Activated CD4-positive, alpha-beta T cell treated with anti-CD3 and anti-CD28 coated beads, Interleukin-2, amount 50 U/mL, for 4 hours (primary cell): ENCODE data around the gene PRR35.

ENCODE experiments used
- DNase-seq, 2 experiments: peaks; one replicate each; pipeline ENCODE4 v3.0.0-alpha.2; 2020

The PRR35 gene

DNA sequence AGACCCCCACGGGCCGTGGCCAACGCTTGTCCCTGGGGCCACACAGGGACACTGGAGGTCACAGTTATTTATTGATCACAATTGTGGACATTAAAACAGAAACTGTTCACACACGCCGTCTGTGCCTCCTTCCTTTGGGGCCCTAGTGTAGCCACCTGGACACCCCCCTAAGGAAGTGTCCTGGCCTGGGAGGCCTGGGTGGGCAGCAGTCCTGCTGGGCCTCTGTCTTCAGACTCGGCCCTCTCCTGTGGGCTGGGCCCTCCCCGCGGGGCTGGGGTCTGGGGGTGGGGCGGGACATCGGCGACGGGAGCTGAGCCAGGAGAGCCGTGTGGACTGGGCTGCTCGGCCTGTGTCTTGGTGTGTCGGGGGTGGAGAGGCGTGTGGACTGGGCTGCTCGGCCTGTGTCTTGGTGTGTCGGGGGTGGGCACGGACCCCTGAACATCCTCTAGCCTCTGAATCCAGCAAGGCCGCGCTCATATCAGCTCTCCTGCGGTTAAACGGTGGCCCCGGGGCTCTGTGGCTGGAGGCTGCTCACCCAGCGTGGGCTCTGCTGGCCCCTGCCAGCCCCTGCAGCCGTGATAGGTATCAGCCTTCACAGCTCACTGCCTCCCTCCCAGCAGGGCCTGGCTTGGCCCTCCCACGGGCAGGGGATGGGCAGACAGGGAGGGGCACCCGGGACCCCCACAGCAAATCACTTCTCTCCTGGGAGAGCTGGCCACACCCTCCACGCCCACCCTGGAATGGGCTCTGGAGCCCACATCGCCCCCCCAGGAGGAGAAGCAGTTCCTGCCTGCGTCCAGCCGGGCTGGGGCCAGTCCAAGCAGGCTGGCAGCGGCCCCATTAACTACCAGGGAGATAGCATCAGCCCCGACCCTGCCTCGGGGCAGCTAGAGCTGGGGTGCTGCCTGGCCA is 5.5 kb downstream of the PRR35 start:
- DNase-seq = no peak

DNA sequence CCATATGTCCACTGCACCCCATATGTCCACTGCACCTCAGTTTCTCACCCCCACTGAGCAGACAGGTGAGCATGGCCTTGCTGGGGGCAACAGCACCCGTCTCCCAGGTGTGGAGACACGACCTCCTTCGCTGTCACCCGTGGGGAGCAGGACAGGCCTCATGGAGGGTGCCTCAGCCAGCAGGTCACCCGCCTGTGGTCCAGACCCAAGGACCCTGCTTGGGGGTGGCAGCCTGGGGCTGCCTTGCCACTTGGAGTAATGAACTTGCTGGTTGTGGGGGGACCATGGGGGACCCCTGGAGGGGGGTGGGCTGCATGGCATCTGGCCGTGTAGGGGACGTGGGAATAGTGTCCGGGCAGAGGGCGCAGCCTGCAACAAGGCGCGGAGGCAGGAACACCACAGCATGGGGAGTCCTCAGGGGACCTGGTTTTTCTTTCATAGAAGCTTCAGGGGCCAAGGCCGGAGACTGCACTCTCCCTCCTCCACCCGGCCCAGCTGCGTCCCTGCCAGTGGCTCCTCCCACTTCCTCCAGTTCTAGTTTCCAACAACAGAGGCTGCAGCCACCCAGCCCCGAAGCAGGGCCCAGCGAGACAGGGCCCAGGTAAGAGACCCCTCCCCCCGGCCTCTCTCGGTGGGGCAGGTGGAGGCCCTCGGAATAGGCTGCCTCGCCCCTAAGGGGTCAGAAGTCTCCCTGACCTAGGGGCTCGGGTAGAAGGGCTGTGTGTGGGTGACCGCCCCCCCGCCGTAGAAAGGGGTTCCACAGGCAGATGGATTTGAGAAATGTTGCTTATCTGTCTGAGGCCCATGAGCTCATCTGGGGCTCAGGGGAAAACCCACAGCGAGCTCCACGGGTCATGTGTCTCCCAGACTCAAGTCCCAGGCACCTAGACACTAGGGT is 6.5 kb downstream of the PRR35 start, which contains the start of gene NHLRC4:
TSS of gene NHLRC4 (plus strand) at position 531 of the 898 bp plus-strand sequence. CDS start 1,043 bp downstream, outside the sequence.
- DNase-seq = peak in 1 of 2 experiments; percentile 23

DNA sequence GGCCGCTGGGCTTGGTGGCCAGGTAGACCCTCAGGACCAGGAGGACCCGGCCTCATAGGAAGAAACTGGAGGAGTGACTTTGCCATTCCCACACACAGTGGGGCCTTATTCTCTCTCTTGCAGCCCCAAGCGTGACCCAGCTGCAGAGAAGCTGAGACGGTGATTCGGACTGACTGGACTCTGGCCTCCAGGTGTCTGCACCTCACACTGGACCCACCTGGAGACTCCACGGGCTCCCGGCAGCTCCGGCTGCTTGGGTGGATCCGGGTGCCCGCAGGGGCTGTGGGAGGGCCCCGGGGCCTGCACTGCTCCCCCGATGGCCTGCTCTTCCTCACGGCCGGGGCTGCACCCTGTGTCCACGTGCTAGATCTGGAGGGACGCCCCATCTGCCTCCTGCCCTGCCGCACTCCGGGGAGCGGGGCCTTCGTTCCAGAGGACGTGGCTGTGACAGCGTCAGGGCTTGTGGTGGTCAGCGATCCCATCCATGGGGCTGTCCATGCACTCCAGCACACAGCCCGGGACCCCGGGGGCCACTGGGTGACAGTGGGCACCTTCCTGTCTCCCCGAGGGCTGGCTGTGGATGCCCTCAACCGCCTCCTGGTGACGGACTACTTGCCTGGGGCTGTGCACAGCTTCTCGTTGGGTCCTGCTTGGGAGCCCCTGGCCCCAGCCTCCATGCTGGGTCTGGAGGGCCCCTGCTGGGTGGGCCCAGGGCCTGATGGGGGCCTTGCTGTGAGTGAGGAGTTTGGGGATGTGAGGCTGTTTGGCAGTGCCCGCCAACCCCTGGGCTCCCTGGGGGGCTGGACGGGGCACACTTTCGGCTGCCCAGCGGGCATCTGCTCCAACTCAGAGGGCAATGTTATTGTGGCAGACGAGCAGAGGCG is 7.4 kb downstream of the PRR35 start:
- no peak for DNase-seq

- DNase-seq = no peak
Observed at GRCh38 chr16:568401-569258, 8.4 kb downstream of the PRR35 start.

- DNase-seq = peak; percentile 38 to 43
Observed at GRCh38 chr16:569445-570254, 9.5 kb downstream of the PRR35 start, which contains the start of gene PIGQ. TSS of gene PIGQ (plus strand) at chr16:569968. CDS start at chr16:574075, 4,107 bp downstream.

GRCh38 chr16:572865-573650 is 12.9 kb downstream of the PRR35 start:
- DNase-seq = no peak

DNA sequence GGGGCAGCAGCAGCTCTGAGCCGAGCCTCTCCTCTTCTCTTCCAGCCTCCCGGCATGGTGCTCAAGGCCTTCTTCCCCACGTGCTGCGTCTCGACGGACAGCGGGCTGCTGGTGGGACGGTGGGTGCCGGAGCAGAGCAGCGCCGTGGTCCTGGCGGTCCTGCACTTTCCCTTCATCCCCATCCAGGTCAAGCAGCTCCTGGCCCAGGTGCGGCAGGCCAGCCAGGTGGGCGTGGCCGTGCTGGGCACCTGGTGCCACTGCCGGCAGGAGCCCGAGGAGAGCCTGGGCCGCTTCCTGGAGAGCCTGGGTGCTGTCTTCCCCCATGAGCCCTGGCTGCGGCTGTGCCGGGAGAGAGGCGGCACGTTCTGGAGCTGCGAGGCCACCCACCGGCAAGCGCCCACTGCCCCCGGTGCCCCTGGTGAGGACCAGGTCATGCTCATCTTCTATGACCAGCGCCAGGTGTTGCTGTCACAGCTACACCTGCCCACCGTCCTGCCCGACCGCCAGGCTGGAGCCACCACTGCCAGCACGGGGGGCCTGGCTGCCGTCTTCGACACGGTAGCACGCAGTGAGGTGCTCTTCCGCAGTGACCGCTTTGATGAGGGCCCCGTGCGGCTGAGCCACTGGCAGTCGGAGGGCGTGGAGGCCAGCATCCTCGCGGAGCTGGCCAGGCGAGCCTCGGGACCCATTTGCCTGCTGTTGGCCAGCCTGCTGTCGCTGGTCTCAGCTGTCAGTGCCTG is 14.0 kb downstream of the PRR35 start:
- no peak for DNase-seq

- no peak for DNase-seq
Observed at GRCh38 chr16:575354-576196, 15.4 kb downstream of the PRR35 start.

GRCh38 chr16:576197-576822 is 16.1 kb downstream of the PRR35 start:
- DNase-seq = no peak

DNA sequence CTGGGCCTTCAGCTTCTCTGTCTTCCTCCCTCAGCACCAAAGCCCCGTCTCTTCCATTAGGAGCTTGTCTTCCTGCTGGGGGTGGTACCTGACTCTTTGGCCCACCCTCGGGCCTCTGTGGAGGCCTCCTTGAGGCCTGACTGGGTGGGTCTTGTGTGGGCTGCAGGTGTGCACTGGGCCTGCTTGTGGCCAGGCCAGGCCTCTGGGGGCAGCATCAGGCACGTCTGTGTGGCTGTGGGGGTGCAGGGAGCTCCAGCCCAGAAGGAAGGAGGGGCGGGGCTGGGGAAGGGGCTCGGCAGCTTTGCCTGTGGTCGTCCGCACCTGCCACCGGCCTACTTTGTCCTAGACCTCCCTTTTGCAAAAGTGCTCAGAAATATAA is 16.6 kb downstream of the PRR35 start:
- DNase-seq = no peak

- DNase-seq = no peak
Observed at GRCh38 chr16:577796-578195, 17.6 kb downstream of the PRR35 start.

DNA sequence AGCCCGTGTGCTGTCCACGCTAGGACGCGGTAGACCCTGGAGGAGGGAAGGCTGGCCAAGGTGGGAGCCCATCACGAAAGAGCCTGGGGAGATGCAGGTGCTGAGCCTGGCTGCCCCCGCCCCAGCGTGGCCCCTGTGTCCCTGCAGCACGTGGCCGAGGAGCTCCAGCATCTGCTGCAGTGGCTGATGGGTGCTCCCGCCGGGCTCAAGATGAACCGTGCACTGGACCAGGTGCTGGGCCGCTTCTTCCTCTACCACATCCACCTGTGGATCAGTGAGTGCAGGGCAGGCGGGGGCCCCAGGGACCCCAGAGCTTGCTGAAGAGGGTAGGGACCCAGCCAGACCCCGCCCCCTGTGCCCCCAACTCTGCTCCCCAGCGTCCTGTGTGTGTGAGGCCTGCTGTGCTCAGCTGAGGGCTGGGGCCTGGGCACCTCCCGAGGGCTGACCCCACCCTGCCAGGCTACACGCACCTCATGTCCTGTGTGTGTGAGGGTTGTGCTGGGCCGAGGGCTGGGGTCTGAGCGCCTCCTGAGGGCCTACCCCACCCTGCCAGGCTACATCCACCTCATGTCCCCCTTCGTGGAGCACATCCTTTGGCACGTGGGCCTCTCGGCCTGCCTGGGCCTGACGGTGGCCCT is 18.2 kb downstream of the PRR35 start:
- no peak for DNase-seq

GRCh38 chr16:578870-579405 is 18.7 kb downstream of the PRR35 start:
- DNase-seq = peak; percentile 55 to 62

DNA sequence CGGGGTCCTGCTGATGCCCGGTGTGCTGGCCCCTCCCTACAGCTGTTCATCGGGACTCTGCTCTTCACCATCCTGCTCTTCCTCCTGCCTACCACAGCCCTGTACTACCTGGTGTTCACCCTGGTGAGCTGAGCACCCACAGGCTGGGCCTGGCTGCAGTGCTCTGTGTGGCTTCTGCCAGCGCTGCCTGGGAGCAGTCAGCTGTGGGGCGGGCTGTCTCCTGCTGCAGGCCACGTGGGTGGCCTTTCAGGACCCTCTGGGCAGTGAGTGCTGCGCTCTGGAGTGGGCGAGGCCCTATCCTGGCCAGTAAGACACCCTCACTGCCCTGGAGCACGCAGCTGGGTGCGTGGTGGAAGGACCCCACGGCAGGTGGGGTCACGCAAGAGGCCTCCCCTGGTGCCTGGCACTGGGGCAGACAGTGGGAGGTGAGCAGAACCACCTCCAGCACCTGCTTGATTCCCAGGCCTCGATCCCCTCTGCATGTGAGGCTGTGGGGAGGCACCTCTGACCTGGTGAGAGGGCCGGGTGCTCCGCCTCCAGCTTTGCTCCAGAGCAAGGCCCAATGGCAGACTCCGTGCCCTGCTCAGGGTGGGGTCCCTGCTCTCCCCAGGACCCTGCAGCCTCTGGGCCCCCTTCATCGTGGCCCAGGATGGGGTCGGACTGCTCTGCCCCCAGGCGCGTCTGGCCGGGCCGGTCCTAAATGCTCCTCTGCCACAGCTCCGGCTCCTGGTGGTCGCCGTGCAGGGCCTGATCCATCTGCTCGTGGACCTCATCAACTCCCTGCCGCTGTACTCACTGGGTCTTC is 20.1 kb downstream of the PRR35 start:
- DNase-seq = no peak

- no peak for DNase-seq
Observed at GRCh38 chr16:580946-581498, 20.8 kb downstream of the PRR35 start.
